Measurements from ENCODE around the gene NHEJ1.

Gene NHEJ1

DNA sequence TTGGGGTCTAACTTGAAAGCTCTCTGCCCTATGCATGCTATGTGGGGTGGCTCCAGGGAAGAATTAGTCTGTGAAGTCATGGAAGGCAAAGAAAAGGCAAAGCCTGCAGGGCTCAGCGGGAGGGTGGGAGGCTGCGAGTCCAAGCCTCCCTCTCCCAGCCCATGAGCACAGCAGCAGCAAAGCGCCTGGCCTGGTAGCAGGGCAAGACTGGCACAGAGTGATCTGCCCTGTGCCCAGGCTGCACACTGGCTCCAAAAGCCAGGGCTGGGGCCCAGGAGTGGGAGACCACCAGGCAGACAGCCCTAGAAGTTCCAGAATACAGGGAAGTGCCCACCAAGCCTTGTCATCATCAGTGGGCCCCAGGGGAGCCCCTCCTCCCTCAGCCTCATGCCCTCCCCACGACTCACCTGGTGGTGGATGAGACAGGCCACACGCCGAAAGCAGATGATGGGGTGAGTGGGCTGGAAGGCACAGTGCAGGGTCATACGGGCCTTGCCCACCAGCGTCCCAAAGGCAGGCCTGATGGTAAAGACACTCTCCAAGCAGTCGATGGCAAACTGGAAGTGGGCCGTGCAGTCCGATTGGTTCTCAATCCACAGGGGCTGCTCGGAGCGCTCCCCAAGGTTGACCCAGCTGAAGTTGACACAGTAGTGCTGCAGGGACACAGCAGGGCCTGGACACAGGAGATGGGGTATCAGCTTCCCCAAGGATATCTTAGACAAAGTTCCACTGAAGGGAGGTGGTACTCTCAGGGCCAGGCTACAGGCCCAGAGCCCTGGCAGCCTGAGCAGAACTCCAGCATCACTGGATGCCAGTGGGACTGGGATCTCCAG is 131.4 kb downstream of the NHEJ1 start:
- Histone ChIP-seq H4K12ac (ENCODE audit: low read depth, low read length) (no peak overlapping the region), H2BK5ac (ENCODE audit: low read depth, low read length, poor library complexity) (no peak overlapping the region), H3K14ac (ENCODE audit: low read length) (no peak overlapping the region), H3K27me3 (ENCODE audit: insufficient read depth, low read length) (no peaks in the 10 kb centered on the region), H4K91ac (ENCODE audit: low read depth, low read length) (no peak overlapping the region), H2BK12ac (ENCODE audit: low read length) (no peak overlapping the region), H3K4me2 (ENCODE audit: low read length) (no peak overlapping the region), H3K9me3 (ENCODE audit: insufficient read depth, low read depth, low read length) (no peaks in the 10 kb centered on the region), H3K79me2 (ENCODE audit: control insufficient read depth, insufficient read depth, low read length, poor library complexity) (no peaks in the 10 kb centered on the region), H3K23ac (ENCODE audit: low read length) (no peak overlapping the region), H2AFZ (ENCODE audit: insufficient read depth, low read length, poor library complexity) (no peak overlapping the region), H3K79me1 (ENCODE audit: low read length) (no peaks in the 10 kb centered on the region), H3K9ac (ENCODE audit: low read length) (no peak overlapping the region), H3K4ac (ENCODE audit: low read depth, low read length) (no peak overlapping the region), H3K27ac (ENCODE audit: low read depth, low read length) (no peak overlapping the region), H3K4me1 (ENCODE audit: control insufficient read depth in 1 of 2, insufficient read depth in 2 of 2, low read length in 2 of 2) (no peaks in the 10 kb centered on the region), H2BK120ac (ENCODE audit: insufficient read depth, low read length, poor library complexity) (no peak overlapping the region), H3K36me3 (ENCODE audit: control insufficient read depth in 1 of 2, insufficient read depth in 2 of 2, low read length in 2 of 2) (no peaks in the 10 kb centered on the region), H3K4me3 (ENCODE audit: low read depth, low read length) (no peak overlapping the region), H2AK5ac (ENCODE audit: low read length) (no peak overlapping the region), H4K8ac (ENCODE audit: low read depth, low read length) (no peak overlapping the region), H3K18ac (ENCODE audit: low read length) (no peak overlapping the region)
- WGBS (ENCODE audit: extremely low coverage, insufficient coverage, insufficient read length) = no CpG with 5 or more reads among the region's 13 CpGs
- DNase-seq = no peak

DNA sequence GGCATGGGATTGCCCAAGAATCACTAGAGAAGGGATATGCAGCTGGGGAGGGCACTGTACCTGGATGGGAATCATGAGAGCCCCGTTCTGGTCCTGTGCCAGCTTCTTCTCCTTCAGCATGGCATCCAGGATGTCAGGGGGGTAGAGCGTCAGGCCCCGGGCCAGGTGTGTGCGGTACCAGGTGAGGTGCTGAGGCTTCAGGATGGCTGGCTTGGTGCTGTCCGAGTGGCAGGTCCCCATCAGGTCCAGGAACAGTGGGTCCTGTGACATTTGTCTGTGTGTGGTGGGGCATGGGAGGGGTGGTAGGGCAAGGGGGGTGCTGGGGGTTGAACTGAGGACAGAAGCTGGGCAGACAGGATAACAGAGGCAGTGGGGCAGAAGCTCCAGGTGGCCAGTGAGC is 132.5 kb downstream of the NHEJ1 start:
- Histone ChIP-seq H2BK120ac (ENCODE audit: insufficient read depth, low read length, poor library complexity) (no peak overlapping the region), H3K4me2 (ENCODE audit: low read length) (no peak overlapping the region), H3K23ac (ENCODE audit: low read length) (no peak overlapping the region), H2AFZ (ENCODE audit: insufficient read depth, low read length, poor library complexity) (no peak overlapping the region), H3K9ac (ENCODE audit: low read length) (no peak overlapping the region), H2BK5ac (ENCODE audit: low read depth, low read length, poor library complexity) (no peak overlapping the region), H4K91ac (ENCODE audit: low read depth, low read length) (no peak overlapping the region), H3K79me1 (ENCODE audit: low read length) (no peaks in the 10 kb centered on the region), H4K12ac (ENCODE audit: low read depth, low read length) (no peak overlapping the region), H3K18ac (ENCODE audit: low read length) (no peak overlapping the region), H3K27me3 (ENCODE audit: insufficient read depth, low read length) (no peaks in the 10 kb centered on the region), H3K36me3 (ENCODE audit: control insufficient read depth in 1 of 2, insufficient read depth in 2 of 2, low read length in 2 of 2) (no peaks in the 10 kb centered on the region), H3K9me3 (ENCODE audit: insufficient read depth, low read depth, low read length) (peaks cover 2% of the 10 kb centered on the region), H3K27ac (ENCODE audit: low read depth, low read length) (no peak overlapping the region), H3K4ac (ENCODE audit: low read depth, low read length) (no peak overlapping the region), H3K4me1 (ENCODE audit: control insufficient read depth in 1 of 2, insufficient read depth in 2 of 2, low read length in 2 of 2) (peaks cover 2 to 3% of the 10 kb centered on the region in 2 experiments), H2AK5ac (ENCODE audit: low read length) (no peak overlapping the region), H2BK12ac (ENCODE audit: low read length) (no peak overlapping the region), H3K4me3 (ENCODE audit: low read depth, low read length) (no peak overlapping the region), H3K14ac (ENCODE audit: low read length) (no peak overlapping the region), H3K79me2 (ENCODE audit: control insufficient read depth, insufficient read depth, low read length, poor library complexity) (no peaks in the 10 kb centered on the region), H4K8ac (ENCODE audit: low read depth, low read length) (no peak overlapping the region)
- no peak for DNase-seq
- no CpG with 5 or more reads among the region's 5 CpGs for WGBS (ENCODE audit: extremely low coverage, insufficient coverage, insufficient read length)

DNA sequence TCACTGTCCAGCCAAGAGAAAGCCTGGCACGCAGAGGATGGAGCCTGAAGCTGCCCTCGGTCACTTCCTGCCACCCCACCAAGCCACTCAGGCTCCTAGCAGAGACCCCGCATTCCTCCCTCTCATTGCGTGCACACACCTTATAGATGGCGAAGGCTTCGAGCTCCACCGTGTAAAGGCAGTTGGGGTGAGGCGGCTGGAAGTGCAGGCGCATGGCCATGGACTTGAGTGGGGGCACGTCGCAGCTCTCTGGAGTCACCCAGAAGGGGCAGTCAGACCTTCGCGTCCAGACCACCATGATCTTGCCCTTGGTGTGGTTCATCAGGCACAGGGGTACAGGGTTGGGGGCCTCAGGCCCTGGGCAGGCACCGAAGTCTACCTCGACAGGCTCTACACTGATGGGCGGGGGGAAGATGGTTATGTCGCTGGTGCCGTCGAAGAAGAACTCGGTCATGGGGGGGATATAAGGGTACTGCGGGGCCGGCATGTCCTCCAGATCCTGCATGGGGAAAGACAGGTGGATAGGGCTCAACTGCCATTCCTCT is 133.0 kb downstream of the NHEJ1 start:
- no peak for DNase-seq
- Histone ChIP-seq H3K4me2 (ENCODE audit: low read length) (no peak overlapping the region), H3K4me3 (ENCODE audit: low read depth, low read length) (no peak overlapping the region), H3K79me2 (ENCODE audit: control insufficient read depth, insufficient read depth, low read length, poor library complexity) (no peaks in the 10 kb centered on the region), H3K79me1 (ENCODE audit: low read length) (no peaks in the 10 kb centered on the region), H3K4me1 (ENCODE audit: control insufficient read depth in 1 of 2, insufficient read depth in 2 of 2, low read length in 2 of 2) (peaks cover 2 to 3% of the 10 kb centered on the region in 2 experiments), H2BK12ac (ENCODE audit: low read length) (no peak overlapping the region), H3K9me3 (ENCODE audit: insufficient read depth, low read depth, low read length) (peaks cover 2% of the 10 kb centered on the region), H4K12ac (ENCODE audit: low read depth, low read length) (no peak overlapping the region), H3K27me3 (ENCODE audit: insufficient read depth, low read length) (no peaks in the 10 kb centered on the region), H3K27ac (ENCODE audit: low read depth, low read length) (no peak overlapping the region), H3K36me3 (ENCODE audit: control insufficient read depth in 1 of 2, insufficient read depth in 2 of 2, low read length in 2 of 2) (no peaks in the 10 kb centered on the region), H2BK120ac (ENCODE audit: insufficient read depth, low read length, poor library complexity) (no peak overlapping the region), H3K4ac (ENCODE audit: low read depth, low read length) (no peak overlapping the region), H3K23ac (ENCODE audit: low read length) (no peak overlapping the region), H3K14ac (ENCODE audit: low read length) (no peak overlapping the region), H2BK5ac (ENCODE audit: low read depth, low read length, poor library complexity) (no peak overlapping the region), H4K8ac (ENCODE audit: low read depth, low read length) (no peak overlapping the region), H2AK5ac (ENCODE audit: low read length) (no peak overlapping the region), H3K9ac (ENCODE audit: low read length) (no peak overlapping the region), H3K18ac (ENCODE audit: low read length) (no peak overlapping the region), H2AFZ (ENCODE audit: insufficient read depth, low read length, poor library complexity) (no peak overlapping the region), H4K91ac (ENCODE audit: low read depth, low read length) (no peak overlapping the region)
- WGBS (ENCODE audit: extremely low coverage, insufficient coverage, insufficient read length) = no CpG with 5 or more reads among the region's 22 CpGs

DNA sequence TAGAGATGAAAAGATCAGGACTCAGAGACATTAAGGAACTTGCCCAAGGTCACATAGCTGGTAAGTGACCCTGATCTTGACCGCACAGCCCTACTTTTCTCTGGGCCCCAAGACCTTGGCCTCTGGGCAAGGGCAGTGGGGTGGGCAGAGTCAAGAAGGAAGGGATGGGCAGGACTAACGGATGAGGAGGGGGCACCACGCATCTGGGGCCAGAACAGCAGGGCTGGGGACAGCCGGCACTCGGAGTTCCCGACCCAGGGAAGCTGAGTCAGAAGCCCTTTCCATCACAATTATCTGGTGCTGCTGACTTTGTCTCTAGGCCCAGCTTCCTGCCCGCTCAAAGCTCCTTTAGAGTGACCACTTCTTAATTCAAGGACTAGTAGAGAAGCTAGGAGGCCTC is 133.7 kb downstream of the NHEJ1 start:
- no peak overlapping the region for H3K18ac ChIP-seq (ENCODE audit: low read length)
- H3K4me1 ChIP-seq (ENCODE audit: control insufficient read depth in 1 of 2, insufficient read depth in 2 of 2, low read length in 2 of 2) = peaks cover 2 to 3% of the 10 kb centered on the region in 2 experiments
- no peaks in the 10 kb centered on the region for H3K27me3 ChIP-seq (ENCODE audit: insufficient read depth, low read length)
- H3K4me2 ChIP-seq (ENCODE audit: low read length) = no peak overlapping the region
- peaks cover 2% of the 10 kb centered on the region for H3K9me3 ChIP-seq (ENCODE audit: insufficient read depth, low read depth, low read length)
- H3K27ac ChIP-seq (ENCODE audit: low read depth, low read length) = no peak overlapping the region
- no peak overlapping the region for H3K9ac ChIP-seq (ENCODE audit: low read length)
- no peaks in the 10 kb centered on the region for H3K79me1 ChIP-seq (ENCODE audit: low read length)
- no CpG with 5 or more reads among the region's 7 CpGs for WGBS (ENCODE audit: extremely low coverage, insufficient coverage, insufficient read length)
- H2BK120ac ChIP-seq (ENCODE audit: insufficient read depth, low read length, poor library complexity) = no peak overlapping the region
- DNase-seq = no peak
- H4K91ac ChIP-seq (ENCODE audit: low read depth, low read length) = no peak overlapping the region
- no peaks in the 10 kb centered on the region for H3K79me2 ChIP-seq (ENCODE audit: control insufficient read depth, insufficient read depth, low read length, poor library complexity)
- H3K4ac ChIP-seq (ENCODE audit: low read depth, low read length) = no peak overlapping the region
- H2BK12ac ChIP-seq (ENCODE audit: low read length) = no peak overlapping the region
- no peak overlapping the region for H2AK5ac ChIP-seq (ENCODE audit: low read length)
- no peak overlapping the region for H3K4me3 ChIP-seq (ENCODE audit: low read depth, low read length)
- no peak overlapping the region for H3K14ac ChIP-seq (ENCODE audit: low read length)
- no peak overlapping the region for H2BK5ac ChIP-seq (ENCODE audit: low read depth, low read length, poor library complexity)
- H4K12ac ChIP-seq (ENCODE audit: low read depth, low read length) = no peak overlapping the region
- no peak overlapping the region for H3K23ac ChIP-seq (ENCODE audit: low read length)
- no peak overlapping the region for H2AFZ ChIP-seq (ENCODE audit: insufficient read depth, low read length, poor library complexity)
- H4K8ac ChIP-seq (ENCODE audit: low read depth, low read length) = no peak overlapping the region
- H3K36me3 ChIP-seq (ENCODE audit: control insufficient read depth in 1 of 2, insufficient read depth in 2 of 2, low read length in 2 of 2) = no peaks in the 10 kb centered on the region

All from trophoblast cell (in vitro differentiated cells and primary cell).